ENCODE results near the gene C6orf58.

DNA sequence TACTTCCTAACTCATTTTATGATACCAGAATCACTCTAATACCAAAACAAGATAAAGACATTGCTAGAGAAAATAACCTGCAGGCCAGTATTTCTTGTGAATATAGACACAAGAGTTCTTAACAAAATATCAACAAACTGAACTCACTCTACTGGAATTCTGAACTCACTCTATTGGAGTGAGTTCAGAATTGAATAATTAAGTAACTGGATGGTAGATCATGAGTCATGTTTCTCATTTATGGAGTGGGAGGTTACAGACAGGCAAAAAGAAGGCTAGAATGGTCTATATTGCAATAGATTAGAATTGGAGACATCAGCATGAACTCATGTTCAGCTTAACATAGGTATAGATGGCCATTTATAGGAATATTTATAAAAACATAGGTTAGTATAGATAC is 26.6 kb upstream of the C6orf58 start:
- no peak for TF ChIP-seq POLR2A (IDR thresholded peaks at IDR 0.05)
- TF ChIP-seq, protein P1, sequence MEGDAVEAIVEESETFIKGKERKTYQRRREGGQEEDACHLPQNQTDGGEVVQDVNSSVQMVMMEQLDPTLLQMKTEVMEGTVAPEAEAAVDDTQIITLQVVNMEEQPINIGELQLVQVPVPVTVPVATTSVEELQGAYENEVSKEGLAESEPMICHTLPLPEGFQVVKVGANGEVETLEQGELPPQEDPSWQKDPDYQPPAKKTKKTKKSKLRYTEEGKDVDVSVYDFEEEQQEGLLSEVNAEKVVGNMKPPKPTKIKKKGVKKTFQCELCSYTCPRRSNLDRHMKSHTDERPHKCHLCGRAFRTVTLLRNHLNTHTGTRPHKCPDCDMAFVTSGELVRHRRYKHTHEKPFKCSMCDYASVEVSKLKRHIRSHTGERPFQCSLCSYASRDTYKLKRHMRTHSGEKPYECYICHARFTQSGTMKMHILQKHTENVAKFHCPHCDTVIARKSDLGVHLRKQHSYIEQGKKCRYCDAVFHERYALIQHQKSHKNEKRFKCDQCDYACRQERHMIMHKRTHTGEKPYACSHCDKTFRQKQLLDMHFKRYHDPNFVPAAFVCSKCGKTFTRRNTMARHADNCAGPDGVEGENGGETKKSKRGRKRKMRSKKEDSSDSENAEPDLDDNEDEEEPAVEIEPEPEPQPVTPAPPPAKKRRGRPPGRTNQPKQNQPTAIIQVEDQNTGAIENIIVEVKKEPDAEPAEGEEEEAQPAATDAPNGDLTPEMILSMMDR (IDR thresholded peaks at IDR 0.05): no peak

Data from right lobe of liver (tissue), 4 donors.